ENCODE data around the gene PLXDC2.

DNA sequence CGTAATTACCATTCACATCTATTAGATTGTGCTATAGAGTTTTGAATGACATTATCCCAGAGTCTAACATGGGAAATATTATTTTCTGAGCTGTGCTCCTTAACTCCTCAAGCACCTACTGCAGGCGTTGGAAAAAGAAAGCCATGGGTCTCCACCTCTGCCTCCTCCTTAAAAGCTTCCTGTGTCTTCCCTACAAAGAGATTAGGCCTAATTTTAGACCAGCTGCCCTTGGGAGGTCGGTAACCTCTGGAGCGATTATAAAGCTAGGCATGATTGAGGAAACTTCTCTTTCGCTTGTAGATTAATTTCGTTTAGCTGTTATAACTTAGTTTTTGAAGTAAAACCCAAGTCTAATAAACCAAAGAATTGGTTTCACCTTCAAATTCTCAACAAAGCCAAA, 75.2 kb downstream of the PLXDC2 start:
- TF ChIP-seq, protein P1, sequence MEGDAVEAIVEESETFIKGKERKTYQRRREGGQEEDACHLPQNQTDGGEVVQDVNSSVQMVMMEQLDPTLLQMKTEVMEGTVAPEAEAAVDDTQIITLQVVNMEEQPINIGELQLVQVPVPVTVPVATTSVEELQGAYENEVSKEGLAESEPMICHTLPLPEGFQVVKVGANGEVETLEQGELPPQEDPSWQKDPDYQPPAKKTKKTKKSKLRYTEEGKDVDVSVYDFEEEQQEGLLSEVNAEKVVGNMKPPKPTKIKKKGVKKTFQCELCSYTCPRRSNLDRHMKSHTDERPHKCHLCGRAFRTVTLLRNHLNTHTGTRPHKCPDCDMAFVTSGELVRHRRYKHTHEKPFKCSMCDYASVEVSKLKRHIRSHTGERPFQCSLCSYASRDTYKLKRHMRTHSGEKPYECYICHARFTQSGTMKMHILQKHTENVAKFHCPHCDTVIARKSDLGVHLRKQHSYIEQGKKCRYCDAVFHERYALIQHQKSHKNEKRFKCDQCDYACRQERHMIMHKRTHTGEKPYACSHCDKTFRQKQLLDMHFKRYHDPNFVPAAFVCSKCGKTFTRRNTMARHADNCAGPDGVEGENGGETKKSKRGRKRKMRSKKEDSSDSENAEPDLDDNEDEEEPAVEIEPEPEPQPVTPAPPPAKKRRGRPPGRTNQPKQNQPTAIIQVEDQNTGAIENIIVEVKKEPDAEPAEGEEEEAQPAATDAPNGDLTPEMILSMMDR (IDR thresholded peaks at IDR 0.05; ENCODE audit: poor library complexity): no peak
- TF ChIP-seq EZH2phosphoT487 (IDR thresholded peaks at IDR 0.05; ENCODE audit: low read depth, severe bottlenecking, unreplicated experiment): no peak
- TF ChIP-seq EZH2 (IDR thresholded peaks at IDR 0.05; ENCODE audit: borderline replicate concordance): no peak

Measured in hepatocyte (in vitro differentiated cells).